Measurements from ENCODE around the gene AOAH. TPM values are rescaled to one million over a fixed set of nuclear protein-coding genes. Genes with fewer than 3 reads are reported as not detected.

Gene AOAH
- total and polyA plus RNA-seq, 2 of the 13 experiments (the other 11 are each of a cell fraction or from before 2014, with no cell fraction given): not detected

DNA sequence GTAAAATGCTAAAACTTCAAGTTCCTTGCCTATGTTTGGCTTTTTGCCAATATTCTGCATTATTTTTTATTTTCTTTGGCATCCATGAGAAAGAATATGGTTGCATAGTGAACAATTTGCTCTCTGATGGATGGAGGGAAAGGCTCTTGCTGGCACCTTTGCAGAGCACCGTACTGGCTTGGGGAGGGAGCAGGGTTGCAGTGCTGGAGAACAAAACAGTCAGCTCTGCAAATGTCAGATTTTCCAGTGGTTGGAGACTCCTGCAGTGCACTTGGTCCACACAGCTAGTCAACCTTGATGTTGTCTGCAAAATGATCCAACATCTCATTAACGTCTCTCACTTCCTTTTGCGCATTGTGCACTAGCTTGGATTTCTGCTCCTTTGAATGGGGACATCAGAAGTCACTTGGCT lies 233.9 kb downstream of the AOAH start:
- intact Hi-C loops (cut with micrococcal nuclease; ENCODE audit: unreplicated experiment): no loop called here
- no peak for TF ChIP-seq SOX6 (IDR thresholded peaks at IDR 0.05)
- TF ChIP-seq SOX6 (CRISPR knock-in tag; IDR thresholded peaks at IDR 0.05): no peak
- no peak for TF ChIP-seq ZFP41 (CRISPR knock-in tag; IDR thresholded peaks at IDR 0.05; ENCODE audit: borderline replicate concordance)
- no peak for TF ChIP-seq PTBP1 (IDR thresholded peaks at IDR 0.05; ENCODE audit: low read depth, low read length, poor library complexity, severe bottlenecking)
- no peak for TF ChIP-seq RBFOX2 (IDR thresholded peaks at IDR 0.05; ENCODE audit: low read depth, low read length)
- no peak for TF ChIP-seq NFYC (CRISPR knock-in tag; IDR thresholded peaks at IDR 0.05)
- TF ChIP-seq, protein P1, sequence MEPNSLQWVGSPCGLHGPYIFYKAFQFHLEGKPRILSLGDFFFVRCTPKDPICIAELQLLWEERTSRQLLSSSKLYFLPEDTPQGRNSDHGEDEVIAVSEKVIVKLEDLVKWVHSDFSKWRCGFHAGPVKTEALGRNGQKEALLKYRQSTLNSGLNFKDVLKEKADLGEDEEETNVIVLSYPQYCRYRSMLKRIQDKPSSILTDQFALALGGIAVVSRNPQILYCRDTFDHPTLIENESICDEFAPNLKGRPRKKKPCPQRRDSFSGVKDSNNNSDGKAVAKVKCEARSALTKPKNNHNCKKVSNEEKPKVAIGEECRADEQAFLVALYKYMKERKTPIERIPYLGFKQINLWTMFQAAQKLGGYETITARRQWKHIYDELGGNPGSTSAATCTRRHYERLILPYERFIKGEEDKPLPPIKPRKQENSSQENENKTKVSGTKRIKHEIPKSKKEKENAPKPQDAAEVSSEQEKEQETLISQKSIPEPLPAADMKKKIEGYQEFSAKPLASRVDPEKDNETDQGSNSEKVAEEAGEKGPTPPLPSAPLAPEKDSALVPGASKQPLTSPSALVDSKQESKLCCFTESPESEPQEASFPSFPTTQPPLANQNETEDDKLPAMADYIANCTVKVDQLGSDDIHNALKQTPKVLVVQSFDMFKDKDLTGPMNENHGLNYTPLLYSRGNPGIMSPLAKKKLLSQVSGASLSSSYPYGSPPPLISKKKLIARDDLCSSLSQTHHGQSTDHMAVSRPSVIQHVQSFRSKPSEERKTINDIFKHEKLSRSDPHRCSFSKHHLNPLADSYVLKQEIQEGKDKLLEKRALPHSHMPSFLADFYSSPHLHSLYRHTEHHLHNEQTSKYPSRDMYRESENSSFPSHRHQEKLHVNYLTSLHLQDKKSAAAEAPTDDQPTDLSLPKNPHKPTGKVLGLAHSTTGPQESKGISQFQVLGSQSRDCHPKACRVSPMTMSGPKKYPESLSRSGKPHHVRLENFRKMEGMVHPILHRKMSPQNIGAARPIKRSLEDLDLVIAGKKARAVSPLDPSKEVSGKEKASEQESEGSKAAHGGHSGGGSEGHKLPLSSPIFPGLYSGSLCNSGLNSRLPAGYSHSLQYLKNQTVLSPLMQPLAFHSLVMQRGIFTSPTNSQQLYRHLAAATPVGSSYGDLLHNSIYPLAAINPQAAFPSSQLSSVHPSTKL (CRISPR knock-in tag; IDR thresholded peaks at IDR 0.05): no peak
- TF ChIP-seq DNMT1 (CRISPR knock-in tag; IDR thresholded peaks at IDR 0.05): no peak
- TF ChIP-seq ZFP62 (CRISPR knock-in tag; IDR thresholded peaks at IDR 0.05): no peak
- no peak for TF ChIP-seq ZNF510 (CRISPR knock-in tag; IDR thresholded peaks at IDR 0.05; ENCODE audit: low read depth)
- TF ChIP-seq PAX8 (CRISPR knock-in tag; IDR thresholded peaks at IDR 0.05; ENCODE audit: borderline replicate concordance): no peak
- no peak for TF ChIP-seq ZNF484 (CRISPR knock-in tag; IDR thresholded peaks at IDR 0.05; ENCODE audit: borderline replicate concordance, low read depth)
- TF ChIP-seq, protein P2, sequence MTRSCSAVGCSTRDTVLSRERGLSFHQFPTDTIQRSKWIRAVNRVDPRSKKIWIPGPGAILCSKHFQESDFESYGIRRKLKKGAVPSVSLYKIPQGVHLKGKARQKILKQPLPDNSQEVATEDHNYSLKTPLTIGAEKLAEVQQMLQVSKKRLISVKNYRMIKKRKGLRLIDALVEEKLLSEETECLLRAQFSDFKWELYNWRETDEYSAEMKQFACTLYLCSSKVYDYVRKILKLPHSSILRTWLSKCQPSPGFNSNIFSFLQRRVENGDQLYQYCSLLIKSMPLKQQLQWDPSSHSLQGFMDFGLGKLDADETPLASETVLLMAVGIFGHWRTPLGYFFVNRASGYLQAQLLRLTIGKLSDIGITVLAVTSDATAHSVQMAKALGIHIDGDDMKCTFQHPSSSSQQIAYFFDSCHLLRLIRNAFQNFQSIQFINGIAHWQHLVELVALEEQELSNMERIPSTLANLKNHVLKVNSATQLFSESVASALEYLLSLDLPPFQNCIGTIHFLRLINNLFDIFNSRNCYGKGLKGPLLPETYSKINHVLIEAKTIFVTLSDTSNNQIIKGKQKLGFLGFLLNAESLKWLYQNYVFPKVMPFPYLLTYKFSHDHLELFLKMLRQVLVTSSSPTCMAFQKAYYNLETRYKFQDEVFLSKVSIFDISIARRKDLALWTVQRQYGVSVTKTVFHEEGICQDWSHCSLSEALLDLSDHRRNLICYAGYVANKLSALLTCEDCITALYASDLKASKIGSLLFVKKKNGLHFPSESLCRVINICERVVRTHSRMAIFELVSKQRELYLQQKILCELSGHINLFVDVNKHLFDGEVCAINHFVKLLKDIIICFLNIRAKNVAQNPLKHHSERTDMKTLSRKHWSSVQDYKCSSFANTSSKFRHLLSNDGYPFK (CRISPR knock-in tag; IDR thresholded peaks at IDR 0.05; ENCODE audit: borderline replicate concordance): no peak
- TF ChIP-seq ZNF564 (CRISPR knock-in tag; IDR thresholded peaks at IDR 0.05): no peak
- TF ChIP-seq, protein P3, sequence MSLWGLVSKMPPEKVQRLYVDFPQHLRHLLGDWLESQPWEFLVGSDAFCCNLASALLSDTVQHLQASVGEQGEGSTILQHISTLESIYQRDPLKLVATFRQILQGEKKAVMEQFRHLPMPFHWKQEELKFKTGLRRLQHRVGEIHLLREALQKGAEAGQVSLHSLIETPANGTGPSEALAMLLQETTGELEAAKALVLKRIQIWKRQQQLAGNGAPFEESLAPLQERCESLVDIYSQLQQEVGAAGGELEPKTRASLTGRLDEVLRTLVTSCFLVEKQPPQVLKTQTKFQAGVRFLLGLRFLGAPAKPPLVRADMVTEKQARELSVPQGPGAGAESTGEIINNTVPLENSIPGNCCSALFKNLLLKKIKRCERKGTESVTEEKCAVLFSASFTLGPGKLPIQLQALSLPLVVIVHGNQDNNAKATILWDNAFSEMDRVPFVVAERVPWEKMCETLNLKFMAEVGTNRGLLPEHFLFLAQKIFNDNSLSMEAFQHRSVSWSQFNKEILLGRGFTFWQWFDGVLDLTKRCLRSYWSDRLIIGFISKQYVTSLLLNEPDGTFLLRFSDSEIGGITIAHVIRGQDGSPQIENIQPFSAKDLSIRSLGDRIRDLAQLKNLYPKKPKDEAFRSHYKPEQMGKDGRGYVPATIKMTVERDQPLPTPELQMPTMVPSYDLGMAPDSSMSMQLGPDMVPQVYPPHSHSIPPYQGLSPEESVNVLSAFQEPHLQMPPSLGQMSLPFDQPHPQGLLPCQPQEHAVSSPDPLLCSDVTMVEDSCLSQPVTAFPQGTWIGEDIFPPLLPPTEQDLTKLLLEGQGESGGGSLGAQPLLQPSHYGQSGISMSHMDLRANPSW (CRISPR knock-in tag; IDR thresholded peaks at IDR 0.05; ENCODE audit: borderline replicate concordance): no peak
- no peak for TF ChIP-seq ZFP82 (CRISPR knock-in tag; IDR thresholded peaks at IDR 0.05; ENCODE audit: borderline replicate concordance)

More for the DNA sequence above, 233.9 kb downstream of the AOAH start:
- Histone ChIP-seq H3K36me3 (replicated peaks in 1 of 2; ENCODE audit: control insufficient read depth in 1 of 2, insufficient read depth in 2 of 2, low read length in 2 of 2) (no peaks in the 10 kb centered on the region), H3K4me3 (replicated peaks in 1 of 3; ENCODE audit: insufficient read depth in 1 of 3, low read depth in 2 of 3, low read length in 3 of 3) (no peak overlapping the region), H3K79me2 (ENCODE audit: insufficient read depth, low read length) (no peaks in the 10 kb centered on the region), H3K27me3 (ENCODE audit: control insufficient read depth in 1 of 2, insufficient read depth in 2 of 2, low read length in 2 of 2) (no peaks in the 10 kb centered on the region), H4K20me1 (ENCODE audit: insufficient read depth, low read length) (no peaks in the 10 kb centered on the region), H3K4me1 (ENCODE audit: insufficient read depth, low read length) (no peaks in the 10 kb centered on the region), H3K9me3 (ENCODE audit: low read length) (no peaks in the 10 kb centered on the region), H3K27ac (ENCODE audit: extremely low read length, insufficient read depth, low read length) (no peak overlapping the region), H3K9ac (ENCODE audit: insufficient read depth, low read depth, low read length) (no peak overlapping the region), H2AFZ (ENCODE audit: low read length) (no peak overlapping the region), H3K4me2 (ENCODE audit: low read depth, low read length) (no peak overlapping the region)
- WGBS (ENCODE audit: low lambda C conversion rate): 60% methylated on average over 3 of the region's 3 CpGs
- BruUV-seq (replicated peaks): no TSS peak
- ATAC-seq (no peak), FAIRE-seq (no peak), DNase-seq (ENCODE audit: low spot score) (no peak)
- in situ Hi-C loops (cut with HindIII; ENCODE audit: extremely low pct_ligation_motif_present, low pct_unique_long_range_greater_than_20kb): no loop called here
- ChIA-PET CTCF (ENCODE audit: low intra/inter-chr PET ratio, low total read pairs) (no interaction called here), POLR2A (no interaction called here)

Measured in HepG2 (cell line).